ENCODE data around the gene SIM1. TPM values are rescaled to one million over a fixed set of nuclear protein-coding genes. Genes with fewer than 3 reads are reported as not detected.

The SIM1 gene
- total RNA-seq, 2 donors from 2014 or later: not detected

- H3K4me1 ChIP-seq (ENCODE audit: control insufficient read depth in 1 of 2, low read depth in 2 of 2): peaks cover 15% of the 10 kb centered on the region in 2 donors
- H3K36me3 ChIP-seq: no peaks in the 10 kb centered on the region
- H3K9me3 ChIP-seq: no peaks in the 10 kb centered on the region
- no peaks in the 10 kb centered on the region for H3K27me3 ChIP-seq (replicated peaks; ENCODE audit: insufficient read depth)
- TF ChIP-seq CTCF (IDR thresholded peaks at IDR 0.05): no peak
- no peak overlapping the region for H3K27ac ChIP-seq
- H3K4me3 ChIP-seq: no peak overlapping the region
- DNase-seq (ENCODE audit: low spot score) (no peak), ATAC-seq (ENCODE audit: insufficient number of reproducible peaks, low FRiP score, low read depth) (no peak)
These were observed 125.0 kb downstream of the SIM1 start for GRCh38 chr6:100339574-100340255.

- ATAC-seq (ENCODE audit: insufficient number of reproducible peaks, low FRiP score, low read depth): no peak
- no peaks in the 10 kb centered on the region for H3K36me3 ChIP-seq
- TF ChIP-seq CTCF (IDR thresholded peaks at IDR 0.05): no peak
- no peak overlapping the region for H3K4me3 ChIP-seq
- H3K27me3 ChIP-seq (replicated peaks; ENCODE audit: insufficient read depth): no peaks in the 10 kb centered on the region
- no peak overlapping the region for H3K27ac ChIP-seq
- DNase-seq (ENCODE audit: low spot score): no peak
- no peaks in the 10 kb centered on the region for H3K9me3 ChIP-seq
- peaks cover 2 to 4% of the 10 kb centered on the region in 2 donors for H3K4me1 ChIP-seq (ENCODE audit: control insufficient read depth in 1 of 2, low read depth in 2 of 2)
These were observed 126.6 kb downstream of the SIM1 start for GRCh38 chr6:100338090-100338489.

- H3K9me3 ChIP-seq: no peaks in the 10 kb centered on the region
- ATAC-seq (ENCODE audit: insufficient number of reproducible peaks, low FRiP score, low read depth): no peak
- H3K4me3 ChIP-seq: no peak overlapping the region
- no peaks in the 10 kb centered on the region for H3K4me1 ChIP-seq (ENCODE audit: control insufficient read depth in 1 of 2, low read depth in 2 of 2)
- H3K27ac ChIP-seq: no peak overlapping the region
- H3K27me3 ChIP-seq (replicated peaks; ENCODE audit: insufficient read depth): no peaks in the 10 kb centered on the region
- H3K36me3 ChIP-seq: no peaks in the 10 kb centered on the region
- no peak for TF ChIP-seq CTCF (IDR thresholded peaks at IDR 0.05)
- no peak for DNase-seq (ENCODE audit: low spot score)
These were observed 127.8 kb downstream of the SIM1 start for GRCh38 chr6:100336876-100337275.

- Histone ChIP-seq H3K9me3 (no peaks in the 10 kb centered on the region), H3K36me3 (no peaks in the 10 kb centered on the region), H3K27ac (no peak overlapping the region), H3K4me3 (no peak overlapping the region), H3K4me1 (ENCODE audit: control insufficient read depth in 1 of 2, low read depth in 2 of 2) (no peaks in the 10 kb centered on the region), H3K27me3 (replicated peaks; ENCODE audit: insufficient read depth) (no peaks in the 10 kb centered on the region)
- ATAC-seq (ENCODE audit: insufficient number of reproducible peaks, low FRiP score, low read depth) (no peak), DNase-seq (ENCODE audit: low spot score) (no peak)
- no peak for TF ChIP-seq CTCF (IDR thresholded peaks at IDR 0.05)
These were observed 128.7 kb downstream of the SIM1 start for GRCh38 chr6:100335991-100336390.
